Measurements from ENCODE around the gene NR6A1.

The NR6A1 gene

GRCh38 chr9:124493794-124494479 lies 277.2 kb downstream of the NR6A1 start:
- DNase-seq (ENCODE audit: low read depth, low spot score) = no peak
- H3K4me3 ChIP-seq = no peak overlapping the region
- TF ChIP-seq EZH2 (IDR thresholded peaks at IDR 0.05) (no peak), POLR2AphosphoS5 (IDR thresholded peaks at IDR 0.05; ENCODE audit: borderline replicate concordance, low read depth, low read length) (no peak), FOXP2 (optimal IDR thresholded peaks at IDR 0.05; ENCODE audit: control extremely low read depth, extremely low read length, insufficient read depth) (no peak)

GRCh38 chr9:124493218-124493617 lies 277.9 kb downstream of the NR6A1 start:
- no peaks in the 10 kb centered on the region for H3K9me3 ChIP-seq (ENCODE audit: low read depth, low read length)
- H3K36me3 ChIP-seq (ENCODE audit: insufficient read depth, low read length) = no peaks in the 10 kb centered on the region
- no peak overlapping the region for H3K27ac ChIP-seq
- no peak for DNase-seq (ENCODE audit: low read depth, low spot score)
- H3K4me3 ChIP-seq = no peak overlapping the region
- TF ChIP-seq POLR2AphosphoS5 (IDR thresholded peaks at IDR 0.05; ENCODE audit: borderline replicate concordance, low read depth, low read length) = no peak
- TF ChIP-seq FOXP2 (optimal IDR thresholded peaks at IDR 0.05; ENCODE audit: control extremely low read depth, extremely low read length, insufficient read depth) = no peak
- TF ChIP-seq EZH2 (IDR thresholded peaks at IDR 0.05) = no peak
- H3K9ac ChIP-seq (ENCODE audit: insufficient read length) = no peak overlapping the region

More at GRCh38 chr9:124493794-124494479, 277.2 kb downstream of the NR6A1 start:
- Histone ChIP-seq H3K9me3 (ENCODE audit: low read depth, low read length) (no peaks in the 10 kb centered on the region), H3K9ac (ENCODE audit: insufficient read length) (no peak overlapping the region), H3K36me3 (ENCODE audit: insufficient read depth, low read length) (no peaks in the 10 kb centered on the region), H3K27ac (no peak overlapping the region)

GRCh38 chr9:124492818-124493217 lies 278.3 kb downstream of the NR6A1 start:
- Histone ChIP-seq H3K9ac (ENCODE audit: insufficient read length) (no peak overlapping the region), H3K27ac (no peak overlapping the region), H3K9me3 (ENCODE audit: low read depth, low read length) (no peaks in the 10 kb centered on the region), H3K4me3 (no peak overlapping the region), H3K36me3 (ENCODE audit: insufficient read depth, low read length) (no peaks in the 10 kb centered on the region)
- no peak for DNase-seq (ENCODE audit: low read depth, low spot score)
- TF ChIP-seq POLR2AphosphoS5 (IDR thresholded peaks at IDR 0.05; ENCODE audit: borderline replicate concordance, low read depth, low read length) = no peak
- no peak for TF ChIP-seq EZH2 (IDR thresholded peaks at IDR 0.05)
- no peak for TF ChIP-seq FOXP2 (optimal IDR thresholded peaks at IDR 0.05; ENCODE audit: control extremely low read depth, extremely low read length, insufficient read depth)

GRCh38 chr9:124491049-124491975 lies 279.8 kb downstream of the NR6A1 start:
- no peak for TF ChIP-seq POLR2AphosphoS5 (IDR thresholded peaks at IDR 0.05; ENCODE audit: borderline replicate concordance, low read depth, low read length)
- TF ChIP-seq EZH2 (IDR thresholded peaks at IDR 0.05) = no peak
- no peak for TF ChIP-seq FOXP2 (optimal IDR thresholded peaks at IDR 0.05; ENCODE audit: control extremely low read depth, extremely low read length, insufficient read depth)
- DNase-seq (ENCODE audit: low read depth, low spot score) = no peak

GRCh38 chr9:124490004-124490403 lies 281.1 kb downstream of the NR6A1 start:
- Histone ChIP-seq H3K9me3 (ENCODE audit: low read depth, low read length) (no peaks in the 10 kb centered on the region), H3K27ac (no peak overlapping the region), H3K9ac (ENCODE audit: insufficient read length) (no peak overlapping the region), H3K4me3 (no peak overlapping the region), H3K36me3 (ENCODE audit: insufficient read depth, low read length) (no peaks in the 10 kb centered on the region)
- DNase-seq (ENCODE audit: low read depth, low spot score) = no peak
- TF ChIP-seq POLR2AphosphoS5 (IDR thresholded peaks at IDR 0.05; ENCODE audit: borderline replicate concordance, low read depth, low read length) = no peak
- TF ChIP-seq EZH2 (IDR thresholded peaks at IDR 0.05) = no peak
- TF ChIP-seq FOXP2 (optimal IDR thresholded peaks at IDR 0.05; ENCODE audit: control extremely low read depth, extremely low read length, insufficient read depth) = no peak

More at GRCh38 chr9:124491049-124491975, 279.8 kb downstream of the NR6A1 start:
- Histone ChIP-seq H3K9ac (ENCODE audit: insufficient read length) (no peak overlapping the region), H3K36me3 (ENCODE audit: insufficient read depth, low read length) (no peaks in the 10 kb centered on the region), H3K9me3 (ENCODE audit: low read depth, low read length) (no peaks in the 10 kb centered on the region), H3K27ac (no peak overlapping the region), H3K4me3 (no peak overlapping the region)

- Histone ChIP-seq H3K9ac (ENCODE audit: insufficient read length) (no peak overlapping the region), H3K9me3 (ENCODE audit: low read depth, low read length) (no peaks in the 10 kb centered on the region), H3K27ac (no peak overlapping the region), H3K36me3 (ENCODE audit: insufficient read depth, low read length) (no peaks in the 10 kb centered on the region), H3K4me3 (no peak overlapping the region)
- DNase-seq (ENCODE audit: low read depth, low spot score) = no peak
- TF ChIP-seq FOXP2 (optimal IDR thresholded peaks at IDR 0.05; ENCODE audit: control extremely low read depth, extremely low read length, insufficient read depth) (no peak), EZH2 (IDR thresholded peaks at IDR 0.05) (no peak), POLR2AphosphoS5 (IDR thresholded peaks at IDR 0.05; ENCODE audit: borderline replicate concordance, low read depth, low read length) (no peak)
These were observed 281.9 kb downstream of the NR6A1 start for GRCh38 chr9:124489222-124489621.

GRCh38 chr9:124488641-124489210 lies 282.4 kb downstream of the NR6A1 start:
- no peaks in the 10 kb centered on the region for H3K36me3 ChIP-seq (ENCODE audit: insufficient read depth, low read length)
- TF ChIP-seq EZH2 (IDR thresholded peaks at IDR 0.05) (no peak), POLR2AphosphoS5 (IDR thresholded peaks at IDR 0.05; ENCODE audit: borderline replicate concordance, low read depth, low read length) (no peak), FOXP2 (optimal IDR thresholded peaks at IDR 0.05; ENCODE audit: control extremely low read depth, extremely low read length, insufficient read depth) (no peak)
- no peak overlapping the region for H3K4me3 ChIP-seq
- DNase-seq (ENCODE audit: low read depth, low spot score) = no peak
- no peaks in the 10 kb centered on the region for H3K9me3 ChIP-seq (ENCODE audit: low read depth, low read length)
- no peak overlapping the region for H3K27ac ChIP-seq
- no peak overlapping the region for H3K9ac ChIP-seq (ENCODE audit: insufficient read length)
